GM18502 (cell line): Measurements from ENCODE around the gene IRX4.

Experiments used
- ATAC-seq: cut with Tn5 transposase; IDR thresholded peaks from one replicate; pipeline ENCODE4 v1.9.1; 2021; ENCODE audit warnings: mild to moderate bottlenecking; ENCODE audit not compliant: unreplicated experiment, poor library complexity

IRX4 gene

GRCh38 chr5:1882337-1883119 is at the start of gene IRX4:
Gene IRX4 (minus strand): TSS chr5:1882925. CDS start chr5:1882647, 278 bp downstream.
- ATAC-seq: no peak

- no peak for ATAC-seq
Observed at GRCh38 chr5:1931604-1932231, 49.0 kb upstream of the IRX4 start.

GRCh38 chr5:1930880-1931603 is 48.3 kb upstream of the IRX4 start:
- ATAC-seq: no peak

- no peak for ATAC-seq
Observed at GRCh38 chr5:1930501-1930879, 47.8 kb upstream of the IRX4 start.

- no peak for ATAC-seq
Observed at GRCh38 chr5:1929108-1929991, 46.6 kb upstream of the IRX4 start.

- no peak for ATAC-seq
Observed at GRCh38 chr5:1926471-1927341, 44.0 kb upstream of the IRX4 start.

GRCh38 chr5:1926071-1926440 is 43.3 kb upstream of the IRX4 start:
- no peak for ATAC-seq

GRCh38 chr5:1925111-1926070 is 42.7 kb upstream of the IRX4 start:
- no peak for ATAC-seq

- no peak for ATAC-seq
Observed at GRCh38 chr5:1923766-1924165, 41.0 kb upstream of the IRX4 start.

- no peak for ATAC-seq
Observed at GRCh38 chr5:1923341-1923740, 40.6 kb upstream of the IRX4 start.

- no peak for ATAC-seq
Observed at GRCh38 chr5:1921711-1922110, 39.0 kb upstream of the IRX4 start.

GRCh38 chr5:1919750-1920149 is 37.0 kb upstream of the IRX4 start:
- no peak for ATAC-seq

GRCh38 chr5:1919209-1919566 is 36.5 kb upstream of the IRX4 start:
- ATAC-seq: no peak

GRCh38 chr5:1918488-1919208 is 35.9 kb upstream of the IRX4 start:
- ATAC-seq: no peak

- no peak for ATAC-seq
Observed at GRCh38 chr5:1917830-1918487, 35.2 kb upstream of the IRX4 start.

GRCh38 chr5:1916041-1917001 is 33.6 kb upstream of the IRX4 start:
- no peak for ATAC-seq
